ENCODE data around the gene PLCB4.
"Not testable (repeated sequence)": the region's sequence is repeated elsewhere in the genome, so short reads cannot be mapped to it uniquely, and the experiment has no call there.

DNA sequence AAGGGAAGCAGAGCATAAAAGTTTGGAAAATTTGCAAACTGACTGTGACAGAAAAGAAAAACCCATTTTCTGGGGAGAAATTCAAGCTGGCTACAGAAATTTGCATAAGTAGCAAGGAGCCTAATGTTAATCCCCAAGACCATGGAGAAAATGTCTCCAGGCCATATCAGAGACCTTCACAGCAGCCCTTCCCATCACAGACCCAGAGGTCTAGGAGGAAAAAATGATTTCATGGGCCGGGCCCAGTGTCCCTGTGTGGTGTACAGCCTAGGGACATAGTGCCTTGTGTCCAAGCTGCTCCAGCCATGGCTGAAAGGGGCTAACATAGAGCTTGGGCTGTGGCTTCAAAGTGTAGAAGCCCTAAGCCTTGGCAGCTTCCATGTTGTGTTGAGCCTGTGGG is 83.3 kb downstream of the PLCB4 start:
- TF ChIP-seq CTCF (IDR thresholded peaks at IDR 0.05; ENCODE audit: insufficient read depth, low read length, poor library complexity, severe bottlenecking); EZH2phosphoT487 (conservative IDR thresholded peaks at IDR 0.05; ENCODE audit: low read length): not testable (repeated sequence)

Measured in SU-DHL-6 (cell line).